NT2/D1 (cell line): ENCODE measurements around the gene PRELID3B.

Experiments
- SUZ12 ChIP-seq: IDR thresholded peaks from 2 replicates; pipeline ENCODE4 v1.6.1; 2011; ENCODE audit not compliant: insufficient read length, insufficient read depth; ENCODE audit errors: extremely low read depth
- YY1 ChIP-seq: IDR thresholded peaks from 2 replicates; pipeline ENCODE4 v1.6.1; 2011; ENCODE audit not compliant: insufficient read length, insufficient read depth

DNA sequence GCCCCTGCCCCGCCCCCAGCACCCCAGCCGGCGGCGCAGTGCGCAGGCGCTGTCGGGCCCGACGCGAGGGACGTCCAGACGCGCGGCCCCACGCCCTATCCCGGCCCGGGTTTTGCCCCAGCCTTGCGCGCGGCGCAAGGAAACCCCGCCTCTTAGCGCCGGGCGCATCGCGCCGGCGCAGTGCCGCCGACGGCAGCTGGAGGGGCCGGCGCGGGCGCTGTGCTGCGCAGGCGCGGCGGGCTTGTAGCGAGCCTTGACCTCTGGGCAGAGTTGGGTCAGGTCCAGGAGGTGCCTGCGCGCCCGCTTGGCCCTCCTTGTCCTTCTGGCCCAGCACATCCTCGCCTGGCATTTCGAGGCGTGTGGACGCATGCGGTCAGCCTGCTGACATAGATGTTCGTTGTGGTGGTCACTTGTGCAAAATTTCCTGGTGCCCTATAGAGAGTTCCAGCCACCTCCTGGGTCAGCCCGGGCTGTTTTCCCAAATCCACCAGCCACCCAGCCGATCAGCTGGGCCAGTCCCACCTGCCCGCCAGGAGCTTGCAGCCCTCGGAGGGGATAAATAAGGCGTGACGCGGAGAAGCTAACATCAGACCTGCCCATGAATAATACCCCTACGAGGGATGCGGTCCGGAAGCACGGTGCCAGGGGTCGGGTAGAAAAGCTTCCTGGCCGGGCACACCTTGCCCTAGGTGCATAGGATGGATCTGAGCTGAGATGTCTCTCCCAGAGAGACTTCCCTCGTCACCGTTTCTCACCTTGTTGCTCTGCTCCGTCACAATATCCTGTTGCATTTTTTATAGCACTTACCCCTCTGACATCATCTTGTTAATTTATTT lies 428 bp upstream of the PRELID3B start:
- TF ChIP-seq SUZ12, result no peak
- no peak for TF ChIP-seq YY1
